IMR-90 (cell line): ENCODE results near the gene NPAS3. TPM values are rescaled to one million over a fixed set of nuclear protein-coding genes. Genes with fewer than 3 reads are reported as not detected.

Source experiments
- ATAC-seq: fragments of 200-7000 bp; cut with Tn5 transposase; 2 replicates; pipeline ENCODE4 v1.9.1; 2020; ENCODE audit warnings: low read depth, mild to moderate bottlenecking, moderate library complexity
- BruUV-seq: library from RNA; stranded (reverse); fragments of 400-500 nt; replicated peaks from 2 replicates; lab custom pipeline; 2021; lab: Mats Ljungman, UMichigan
- CTCF ChIA-PET: fragments of 300-600 bp; formaldehyde crosslinking; extraction: SDS; loops from one replicate; lab custom pipeline; 2021; ENCODE audit warnings: antibody characterized with exemption; lab: Yijun Ruan, JAX
- POLR2A ChIA-PET: fragments of 300-600 bp; sonication (Branson Sonifier 250); formaldehyde crosslinking; loops from one replicate; lab custom pipeline; 2022; ENCODE audit warnings: antibody characterized with exemption; ENCODE audit not compliant: unreplicated experiment; lab: Charles Lee
- DNase-seq: peaks from one replicate; pipeline ENCODE4 v3.0.0; 2013
- H2AFZ ChIP-seq: replicated peaks from 2 replicates; pipeline ENCODE3; 2013; ENCODE audit warnings: low read length, mild to moderate bottlenecking; ENCODE audit not compliant: poor library complexity
- H2AK5ac ChIP-seq: 2 replicates; pipeline ENCODE4 v1.6.1; 2013; ENCODE audit warnings: low read depth, low read length, inconsistent platforms
- H2AK9ac ChIP-seq: replicated peaks from 2 replicates; pipeline ENCODE3; 2013; ENCODE audit warnings: mild to moderate bottlenecking, low read depth, low read length, moderate library complexity; ENCODE audit not compliant: poor library complexity
- H2BK120ac ChIP-seq: 2 replicates; pipeline ENCODE4 v1.6.1; 2013; ENCODE audit warnings: low read depth, low read length, inconsistent platforms
- H2BK15ac ChIP-seq: 3 replicates; pipeline ENCODE4 v1.6.1; 2013; ENCODE audit warnings: low read depth, low read length, inconsistent platforms
- H2BK20ac ChIP-seq: 2 replicates; pipeline ENCODE4 v1.6.1; 2013; ENCODE audit warnings: low read depth, mild to moderate bottlenecking, inconsistent platforms, low read length, moderate library complexity
- H2BK5ac ChIP-seq: 2 replicates; pipeline ENCODE4 v1.6.1; 2013; ENCODE audit warnings: mild to moderate bottlenecking, low read depth, low read length, inconsistent platforms; ENCODE audit not compliant: poor library complexity, severe bottlenecking
- H3K14ac ChIP-seq: replicated peaks from 2 replicates; pipeline ENCODE4 v1.6.1; 2013; ENCODE audit warnings: low read depth, low read length, inconsistent platforms
- H3K18ac ChIP-seq: 2 replicates; pipeline ENCODE4 v1.6.1; 2013; ENCODE audit warnings: low read depth, low read length, control low read depth
- H3K23ac ChIP-seq: 2 replicates; pipeline ENCODE4 v1.6.1; 2013; ENCODE audit warnings: low read depth, low read length, inconsistent platforms
- H3K27ac ChIP-seq: 2 replicates; pipeline ENCODE4 v1.5.1; 2013; ENCODE audit warnings: mild to moderate bottlenecking, control low read depth, low read length; ENCODE audit not compliant: insufficient read depth
- H3K27me3 ChIP-seq: 2 replicates; pipeline ENCODE4 v1.6.1; 2013; ENCODE audit warnings: low read length; ENCODE audit not compliant: control insufficient read depth, insufficient read depth
- H3K36me3 ChIP-seq: 2 replicates; pipeline ENCODE4 v1.6.1; 2013; ENCODE audit warnings: low read length, mixed read lengths; ENCODE audit not compliant: control insufficient read depth, insufficient read depth
- H3K4ac ChIP-seq: 2 replicates; pipeline ENCODE4 v1.6.1; 2013; ENCODE audit warnings: low read depth, low read length, inconsistent platforms
- H3K4me1 ChIP-seq: 2 replicates; pipeline ENCODE4 v1.6.1; 2013; ENCODE audit warnings: low read length, mixed read lengths; ENCODE audit not compliant: control insufficient read depth, insufficient read depth
- H3K4me2 ChIP-seq: 2 replicates; pipeline ENCODE4 v1.6.1; 2013; ENCODE audit warnings: low read depth, mild to moderate bottlenecking, control low read depth, low read length, moderate library complexity
- H3K4me3 ChIP-seq: 2 replicates; pipeline ENCODE4 v1.5.1; 2013; ENCODE audit warnings: low read depth, mild to moderate bottlenecking, control low read depth, low read length, moderate library complexity; ENCODE audit not compliant: insufficient read depth
- H3K56ac ChIP-seq: 2 replicates; pipeline ENCODE4 v1.6.1; 2013; ENCODE audit warnings: low read length, inconsistent platforms; ENCODE audit not compliant: insufficient read depth; ENCODE audit errors: extremely low read depth
- H3K79me1 ChIP-seq, 2 experiments: 2 replicates each; pipeline ENCODE4 v1.6.1; 2013; ENCODE audit warnings: low read length in 2 of 2, inconsistent platforms in 1 of 2, low read depth in 1 of 2
- H3K9ac ChIP-seq: 2 replicates; pipeline ENCODE4 v1.6.1; 2013; ENCODE audit warnings: low read depth, low read length, control low read depth
- H3K9me1 ChIP-seq: 2 replicates; pipeline ENCODE4 v1.6.1; 2013; ENCODE audit warnings: low read length, inconsistent platforms; ENCODE audit not compliant: insufficient read depth
- H3K9me3 ChIP-seq: 2 replicates; pipeline ENCODE4 v1.6.1; 2013; ENCODE audit warnings: low read length; ENCODE audit not compliant: control insufficient read depth, insufficient read depth
- H4K20me1 ChIP-seq: 2 replicates; pipeline ENCODE4 v1.6.1; 2013; ENCODE audit warnings: low read length, inconsistent platforms; ENCODE audit not compliant: insufficient read depth
- H4K5ac ChIP-seq: 2 replicates; pipeline ENCODE4 v1.6.1; 2013; ENCODE audit warnings: mild to moderate bottlenecking, low read depth, low read length, control low read depth
- H4K8ac ChIP-seq, 2 experiments: 2 replicates each; pipeline ENCODE4 v1.6.1; 2013; ENCODE audit warnings: low read depth in 2 of 2, low read length in 2 of 2, control low read depth in 1 of 2, inconsistent platforms in 1 of 2
- H4K91ac ChIP-seq: 2 replicates; pipeline ENCODE4 v1.6.1; 2013; ENCODE audit warnings: low read depth, low read length, inconsistent platforms; ENCODE audit not compliant: insufficient read depth
- CHD1 ChIP-seq: IDR thresholded peaks from 2 replicates; pipeline ENCODE4 v1.6.1; 2012; ENCODE audit warnings: low read depth, low read length, improper control_type of control experiment
- FOS ChIP-seq: fragments of 150-350 bp; IDR thresholded peaks from 2 replicates; pipeline ENCODE4 v1.6.1; 2016; ENCODE audit warnings: low read depth, low read length
- MAFK ChIP-seq: IDR thresholded peaks from 2 replicates; pipeline ENCODE4 v1.6.1; 2012; ENCODE audit warnings: low read depth, low read length, improper control_type of control experiment
- MAZ ChIP-seq: IDR thresholded peaks from 2 replicates; pipeline ENCODE4 v1.6.1; 2012; ENCODE audit warnings: low read depth, mild to moderate bottlenecking, low read length, improper control_type of control experiment, moderate library complexity, borderline replicate concordance
- RAD21 ChIP-seq: IDR thresholded peaks from 2 replicates; pipeline ENCODE4 v1.6.1; 2012; ENCODE audit warnings: low read length, improper control_type of control experiment
- RCOR1 ChIP-seq: IDR thresholded peaks from 2 replicates; pipeline ENCODE4 v1.6.1; 2012; ENCODE audit warnings: mild to moderate bottlenecking, low read length, improper control_type of control experiment; ENCODE audit not compliant: insufficient replicate concordance
- SMC3 ChIP-seq: fragments of 150-350 bp; IDR thresholded peaks from 2 replicates; pipeline ENCODE4 v1.6.1; 2016; ENCODE audit warnings: low read depth, mild to moderate bottlenecking, antibody characterized with exemption, low read length, moderate library complexity
- WGBS, 2 experiments: methylation state at CpG; one replicate each; pipeline versions ENCODE4 v1.1.5 to v1.1.7; 2013; ENCODE audit warnings: missing lambda C conversion rate in 2 of 2; ENCODE audit not compliant: insufficient read length in 1 of 2; ENCODE audit errors: extremely low coverage in 2 of 2; 5-methylcytosine and 5-hydroxymethylcytosine counted together
- dilution Hi-C: fragments of 300-500 bp; cut with HindIII; formaldehyde crosslinking; loops from one replicate; pipeline ENCODE4 v1.14.3; 2018; ENCODE audit warnings: low sequenced_read_pairs; ENCODE audit not compliant: unreplicated experiment
- in situ Hi-C: fragments of 300-500 bp; cut with MboI; formaldehyde crosslinking; loops from 3 replicates; pipeline ENCODE4 v1.14.3; 2019; ENCODE audit warnings: low sequenced_read_pairs, inconsistent platforms, mixed read lengths
- intact Hi-C: fragments of 100-400 bp; cut with micrococcal nuclease; formaldehyde crosslinking; loops from 2 replicates; pipeline ENCODE4 v1.10.0; 2022
- polyA plus RNA-seq, 3 experiments: library from polyadenylated mRNA; depleted of rRNA; stranded (reverse); fragments of >200 nt; gene quantifications; 2 replicates each; pipeline ENCODE4 v1.2.3, GENCODE V29; 2012; ENCODE audit warnings: low replicate concordance in 1 of 3
- total RNA-seq: library from RNA; depleted of rRNA; stranded (reverse); fragments of >200 nt; gene quantifications from 2 replicates; pipeline ENCODE4 v1.2.3, GENCODE V29; 2012
- TF ChIP-seq, protein P1 (sequence below): fragments of 150-350 bp; IDR thresholded peaks from 2 replicates; pipeline ENCODE4 v1.6.1; 2016; ENCODE audit warnings: low read depth, mild to moderate bottlenecking, low read length, moderate library complexity, borderline replicate concordance
- TF ChIP-seq, protein P2 (sequence below): conservative IDR thresholded peaks from 2 replicates; pipeline ENCODE4 v1.5.1; 2012; ENCODE audit warnings: mild to moderate bottlenecking, low read depth, low read length, improper control_type of control experiment

NPAS3 gene
- total and polyA plus RNA-seq, 2 of the 4 experiments (the other 2 are of a cell fraction), result not detected

GRCh38 chr14:33375196-33375595 lies 436.5 kb downstream of the NPAS3 start:
- H3K18ac ChIP-seq, result no peak overlapping the region
- no peak overlapping the region for H4K8ac ChIP-seq
- POLR2A ChIA-PET, result no interaction called here
- no CpG with 5 or more reads among the region's 2 CpGs for WGBS, 2 experiments
- no peak overlapping the region for H2AK5ac ChIP-seq
- intact Hi-C loops, result no loop called here
- no peaks in the 10 kb centered on the region for H3K36me3 ChIP-seq
- no peak overlapping the region for H3K27ac ChIP-seq
- dilution Hi-C loops, result no loop called here
- H4K91ac ChIP-seq, result no peak overlapping the region
- no peak overlapping the region for H3K4me2 ChIP-seq
- in situ Hi-C loops, result no loop called here
- H3K9me3 ChIP-seq, result no peaks in the 10 kb centered on the region
- ATAC-seq (no peak), DNase-seq (no peak)
- no peaks in the 10 kb centered on the region for H3K27me3 ChIP-seq
- H3K9ac ChIP-seq, result no peak overlapping the region
- TF ChIP-seq RAD21 (no peak), MAZ (no peak), FOS (no peak), CHD1 (no peak), SMC3 (no peak), RCOR1 (no peak), MAFK (no peak)
- TF ChIP-seq, protein P1, sequence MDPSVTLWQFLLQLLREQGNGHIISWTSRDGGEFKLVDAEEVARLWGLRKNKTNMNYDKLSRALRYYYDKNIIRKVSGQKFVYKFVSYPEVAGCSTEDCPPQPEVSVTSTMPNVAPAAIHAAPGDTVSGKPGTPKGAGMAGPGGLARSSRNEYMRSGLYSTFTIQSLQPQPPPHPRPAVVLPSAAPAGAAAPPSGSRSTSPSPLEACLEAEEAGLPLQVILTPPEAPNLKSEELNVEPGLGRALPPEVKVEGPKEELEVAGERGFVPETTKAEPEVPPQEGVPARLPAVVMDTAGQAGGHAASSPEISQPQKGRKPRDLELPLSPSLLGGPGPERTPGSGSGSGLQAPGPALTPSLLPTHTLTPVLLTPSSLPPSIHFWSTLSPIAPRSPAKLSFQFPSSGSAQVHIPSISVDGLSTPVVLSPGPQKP, result no peak
- TF ChIP-seq, protein P2, sequence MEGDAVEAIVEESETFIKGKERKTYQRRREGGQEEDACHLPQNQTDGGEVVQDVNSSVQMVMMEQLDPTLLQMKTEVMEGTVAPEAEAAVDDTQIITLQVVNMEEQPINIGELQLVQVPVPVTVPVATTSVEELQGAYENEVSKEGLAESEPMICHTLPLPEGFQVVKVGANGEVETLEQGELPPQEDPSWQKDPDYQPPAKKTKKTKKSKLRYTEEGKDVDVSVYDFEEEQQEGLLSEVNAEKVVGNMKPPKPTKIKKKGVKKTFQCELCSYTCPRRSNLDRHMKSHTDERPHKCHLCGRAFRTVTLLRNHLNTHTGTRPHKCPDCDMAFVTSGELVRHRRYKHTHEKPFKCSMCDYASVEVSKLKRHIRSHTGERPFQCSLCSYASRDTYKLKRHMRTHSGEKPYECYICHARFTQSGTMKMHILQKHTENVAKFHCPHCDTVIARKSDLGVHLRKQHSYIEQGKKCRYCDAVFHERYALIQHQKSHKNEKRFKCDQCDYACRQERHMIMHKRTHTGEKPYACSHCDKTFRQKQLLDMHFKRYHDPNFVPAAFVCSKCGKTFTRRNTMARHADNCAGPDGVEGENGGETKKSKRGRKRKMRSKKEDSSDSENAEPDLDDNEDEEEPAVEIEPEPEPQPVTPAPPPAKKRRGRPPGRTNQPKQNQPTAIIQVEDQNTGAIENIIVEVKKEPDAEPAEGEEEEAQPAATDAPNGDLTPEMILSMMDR, result no peak
- no peaks in the 10 kb centered on the region for H3K79me1 ChIP-seq
- H2AK9ac ChIP-seq, result no peak overlapping the region
- no peaks in the 10 kb centered on the region for H3K9me1 ChIP-seq
- H2AFZ ChIP-seq, result no peak overlapping the region
- H3K4me3 ChIP-seq, result no peak overlapping the region
- CTCF ChIA-PET, result no interaction called here
- no peak overlapping the region for H3K4ac ChIP-seq
- H2BK15ac ChIP-seq, result no peak overlapping the region
- H3K23ac ChIP-seq, result no peak overlapping the region
- no TSS peak for BruUV-seq
- H4K20me1 ChIP-seq, result no peaks in the 10 kb centered on the region
- no peaks in the 10 kb centered on the region for H3K4me1 ChIP-seq
- no peak overlapping the region for H2BK20ac ChIP-seq
- no peak overlapping the region for H2BK5ac ChIP-seq
- H4K5ac ChIP-seq, result no peak overlapping the region
- H3K56ac ChIP-seq, result no peak overlapping the region
- H3K14ac ChIP-seq, result no peak overlapping the region
- no peak overlapping the region for H2BK120ac ChIP-seq
